ENCODE measurements around the gene SRSF6.
"Not testable (repeated sequence)": the region's sequence is repeated elsewhere in the genome, so short reads cannot be mapped to it uniquely, and the experiment has no call there.

Gene SRSF6

GRCh38 chr20:43450841-43451799, 6.6 kb upstream of the SRSF6 start:
- H3K4me3 ChIP-seq (ENCODE audit: control insufficient read depth, low read depth, low read length): no peak overlapping the region
- TF ChIP-seq CTCF (IDR thresholded peaks at IDR 0.05; ENCODE audit: control insufficient read depth, insufficient read depth, low read depth, low read length, missing control alignments): no peak
- DNase-seq (ENCODE audit: low read depth): no peak

GRCh38 chr20:43452404-43453126, 5.1 kb upstream of the SRSF6 start:
- H3K4me3 ChIP-seq (ENCODE audit: control insufficient read depth, low read depth, low read length): no peak overlapping the region
- DNase-seq (ENCODE audit: low read depth): no peak
- no peak for TF ChIP-seq CTCF (IDR thresholded peaks at IDR 0.05; ENCODE audit: control insufficient read depth, insufficient read depth, low read depth, low read length, missing control alignments)

DNA sequence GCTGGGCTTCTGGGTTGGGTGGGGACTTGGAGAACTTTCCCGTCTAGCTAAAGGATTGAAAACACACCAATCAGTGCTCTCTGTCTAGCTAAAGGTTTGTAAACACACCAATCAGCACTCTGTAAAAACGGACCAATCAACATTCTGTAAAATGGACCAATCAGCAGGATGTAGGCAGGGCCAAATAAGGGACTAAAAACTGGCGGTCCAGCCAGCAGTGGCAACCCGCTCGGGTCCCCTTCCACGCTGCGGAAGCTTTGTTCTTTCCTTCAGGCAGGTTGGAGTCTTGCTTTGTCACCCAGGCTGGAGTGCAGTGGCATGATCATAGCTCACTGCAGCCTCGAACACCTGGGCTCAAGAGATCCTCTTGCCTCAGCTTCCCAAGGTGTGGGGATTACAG, 1.4 kb upstream of the SRSF6 start:
- not testable (repeated sequence) for H3K4me3 ChIP-seq (ENCODE audit: control insufficient read depth, low read depth, low read length); DNase-seq (ENCODE audit: low read depth)

DNA sequence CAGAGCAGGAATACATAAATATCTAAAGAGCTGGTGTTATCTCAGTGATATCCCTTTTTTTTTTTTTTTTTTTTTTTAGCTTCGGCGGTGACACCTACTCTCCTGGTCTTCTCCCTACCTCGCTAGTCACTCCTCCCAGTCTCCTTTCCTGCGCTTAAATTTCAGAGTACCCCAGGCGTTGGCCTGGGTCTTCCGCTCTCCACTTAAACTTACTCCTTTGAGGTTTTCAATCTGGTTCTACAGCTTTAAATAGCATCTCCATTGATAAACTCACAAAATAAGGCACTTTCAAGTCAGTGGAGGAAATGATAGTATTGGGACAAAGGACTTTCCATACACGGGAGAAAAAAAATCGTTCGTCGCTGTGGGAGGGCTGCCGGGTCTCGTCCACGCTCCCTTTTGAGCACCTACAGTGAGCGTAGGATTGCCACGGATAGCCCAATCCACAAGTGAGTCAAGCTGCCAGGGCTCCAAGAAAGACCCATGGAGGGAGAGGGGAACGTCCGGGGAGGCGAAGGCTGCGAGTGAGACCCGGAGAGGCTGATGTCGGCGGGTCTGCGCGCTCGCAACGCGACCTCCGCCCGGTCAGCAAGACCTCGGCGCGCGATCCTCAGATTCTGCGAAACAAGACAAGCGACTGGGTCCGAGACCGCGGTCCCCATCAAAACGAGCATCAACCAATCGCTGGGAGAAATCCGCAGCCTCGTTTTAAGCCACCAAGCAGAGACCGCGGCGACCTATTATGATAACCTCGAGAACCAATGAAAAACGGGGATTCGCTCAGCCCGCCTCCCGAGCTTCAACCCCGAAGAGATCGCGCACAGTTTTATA, 672 bp upstream of the SRSF6 start:
- H3K4me3 ChIP-seq (ENCODE audit: control insufficient read depth, low read depth, low read length): peak overlapping the region; percentile 81
- DNase-seq (ENCODE audit: low read depth): peak; percentile 68
- no peak for TF ChIP-seq CTCF (IDR thresholded peaks at IDR 0.05; ENCODE audit: control insufficient read depth, insufficient read depth, low read depth, low read length, missing control alignments)

DNA sequence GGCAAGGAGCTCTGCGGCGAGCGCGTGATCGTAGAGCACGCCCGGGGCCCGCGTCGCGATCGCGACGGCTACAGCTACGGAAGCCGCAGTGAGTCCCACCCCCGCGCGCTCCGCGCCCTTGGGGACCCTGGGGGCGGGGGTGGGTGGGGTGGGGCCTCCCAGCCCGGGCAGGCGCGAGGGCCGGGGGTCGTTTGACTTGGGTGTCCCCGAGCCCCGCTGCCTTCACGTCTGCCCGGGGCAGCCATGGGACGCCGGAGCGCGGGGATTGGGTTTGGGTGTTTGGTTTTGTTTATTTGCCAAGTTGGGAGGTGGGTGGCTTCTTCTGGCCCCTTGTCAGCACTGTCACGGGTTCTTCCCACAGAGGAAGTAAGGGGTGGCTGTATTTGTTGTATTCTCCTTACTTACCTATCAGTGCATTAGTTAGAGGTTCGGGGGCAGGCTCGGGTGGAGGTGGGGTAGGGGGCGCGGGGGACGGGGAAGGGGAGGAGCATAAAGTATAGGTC, 777 bp downstream of the SRSF6 start:
- DNase-seq (ENCODE audit: low read depth): no peak
- TF ChIP-seq CTCF (IDR thresholded peaks at IDR 0.05; ENCODE audit: control insufficient read depth, insufficient read depth, low read depth, low read length, missing control alignments): no peak
- peak overlapping the region; percentile 81 for H3K4me3 ChIP-seq (ENCODE audit: control insufficient read depth, low read depth, low read length)

- peak overlapping the region; percentile 81 for H3K4me3 ChIP-seq (ENCODE audit: control insufficient read depth, low read depth, low read length)
- TF ChIP-seq CTCF (IDR thresholded peaks at IDR 0.05; ENCODE audit: control insufficient read depth, insufficient read depth, low read depth, low read length, missing control alignments): no peak
- DNase-seq (ENCODE audit: low read depth): no peak
These were observed 1.6 kb downstream of the SRSF6 start for GRCh38 chr20:43459022-43459942.
